PC-3 (cell line): ENCODE measurements around the gene NFAT5. TPM values are rescaled to one million over a fixed set of nuclear protein-coding genes. Genes with fewer than 3 reads are reported as not detected.

ENCODE experiments used
- ATAC-seq: fragments of 200-7000 bp; cut with Tn5 transposase; 2 replicates; pipeline ENCODE4 v1.9.1; 2020; ENCODE audit warnings: mild to moderate bottlenecking, moderate library complexity
- BruUV-seq: library from RNA; stranded (reverse); fragments of 400-500 nt; replicated peaks from 2 replicates; lab custom pipeline; 2021; lab: Mats Ljungman, UMichigan
- CTCF ChIA-PET: fragments of 300-600 bp; sonication (Branson Sonifier 250); formaldehyde crosslinking; loops from one replicate; lab custom pipeline; 2022; ENCODE audit warnings: antibody characterized with exemption; lab: Charles Lee
- POLR2A ChIA-PET: fragments of 300-600 bp; sonication (Branson Sonifier 250); formaldehyde crosslinking; loops from one replicate; lab custom pipeline; 2022; ENCODE audit warnings: antibody characterized with exemption; ENCODE audit not compliant: unreplicated experiment; lab: Charles Lee
- DNase-seq: peaks from one replicate; pipeline ENCODE4 v3.0.0-alpha.2; 2015
- H2AFZ ChIP-seq: fragments of 300-600 bp; sonication (generic); 2 replicates; pipeline ENCODE4 v1.6.0; 2016; ENCODE audit warnings: antibody characterized with exemption, low read length
- H3F3A ChIP-seq: fragments of 300-600 bp; sonication (generic); one replicate; pipeline ENCODE4 v1.6.0; 2017; ENCODE audit warnings: antibody characterized with exemption, low read length, control low read depth, mild to moderate bottlenecking; ENCODE audit not compliant: unreplicated experiment
- H3K27ac ChIP-seq: fragments of 300-600 bp; sonication (generic); 2 replicates; pipeline ENCODE4 v1.5.1; 2016; ENCODE audit warnings: mild to moderate bottlenecking, low read length
- H3K27me3 ChIP-seq: fragments of 300-600 bp; sonication (generic); 2 replicates; pipeline ENCODE4 v1.6.1; 2016; ENCODE audit warnings: low read length, mixed read lengths
- H3K36me3 ChIP-seq: fragments of 300-600 bp; sonication (generic); 2 replicates; pipeline ENCODE4 v1.6.1; 2016; ENCODE audit warnings: low read depth, mixed run types, low read length, mixed read lengths
- H3K4me1 ChIP-seq: fragments of 300-600 bp; sonication (generic); 2 replicates; pipeline ENCODE4 v1.5.1; 2016; ENCODE audit warnings: low read length; ENCODE audit not compliant: insufficient read depth
- H3K4me2 ChIP-seq: fragments of 300-600 bp; sonication (generic); 2 replicates; pipeline ENCODE4 v1.6.0; 2016; ENCODE audit warnings: low read length
- H3K4me3 ChIP-seq: fragments of 300-600 bp; sonication (generic); 2 replicates; pipeline ENCODE4 v1.5.1; 2016; ENCODE audit warnings: mild to moderate bottlenecking, low read length, mixed read lengths
- H3K79me2 ChIP-seq: fragments of 300-600 bp; sonication (generic); 2 replicates; pipeline ENCODE4 v1.6.1; 2017; ENCODE audit warnings: low read length, mixed read lengths
- H3K9ac ChIP-seq: fragments of 300-600 bp; sonication (generic); 2 replicates; pipeline ENCODE4 v1.6.0; 2016; ENCODE audit warnings: mild to moderate bottlenecking, low read length
- H3K9me2 ChIP-seq: fragments of 300-600 bp; sonication (generic); replicated peaks from 2 replicates; pipeline ENCODE4 v1.6.1; 2016; ENCODE audit warnings: mixed run types, low read length, mixed read lengths
- H3K9me3 ChIP-seq: fragments of 300-600 bp; sonication (generic); 2 replicates; pipeline ENCODE4 v1.6.1; 2016; ENCODE audit warnings: low read length, mixed read lengths
- H4K20me1 ChIP-seq: fragments of 300-600 bp; sonication (generic); 2 replicates; pipeline ENCODE4 v1.6.1; 2016; ENCODE audit warnings: low read length, mixed read lengths
- CTCF ChIP-seq: fragments of 300-600 bp; sonication (generic); conservative IDR thresholded peaks from 2 replicates; pipeline ENCODE4 v1.5.1; 2017; ENCODE audit warnings: antibody characterized with exemption, low read depth, mild to moderate bottlenecking, low read length
- EZH2 ChIP-seq: fragments of 300-600 bp; sonication (generic); IDR thresholded peaks from one replicate; pipeline ENCODE4 v1.6.1; 2017; ENCODE audit warnings: antibody characterized with exemption, mild to moderate bottlenecking, low read length; ENCODE audit not compliant: unreplicated experiment
- EZH2phosphoT487 ChIP-seq: fragments of 300-600 bp; sonication (generic); IDR thresholded peaks from 2 replicates; pipeline ENCODE4 v1.6.1; 2018; ENCODE audit warnings: mild to moderate bottlenecking, antibody characterized with exemption, low read length, borderline replicate concordance
- intact Hi-C: fragments of 100-400 bp; cut with micrococcal nuclease; formaldehyde crosslinking; loops from 2 replicates; pipeline ENCODE4 v1.9.0; 2023
- total RNA-seq: library from RNA; depleted of rRNA; stranded (reverse); fragments of >200 nt; gene quantifications from 2 replicates; pipeline ENCODE4 v1.2.3, GENCODE V29; 2014

The NFAT5 gene
- total RNA-seq, 1 experiment from 2014 or later, result 11.4 TPM

- Histone ChIP-seq H3K4me2 (no peak overlapping the region), H4K20me1 (no peaks in the 10 kb centered on the region; the same call in 1 of the 2 replicates)
Observed at GRCh38 chr16:69593751-69594255, 28.0 kb downstream of the NFAT5 start.

GRCh38 chr16:69595127-69596036 lies 29.6 kb downstream of the NFAT5 start:
- CTCF ChIA-PET, result no interaction called here

More at GRCh38 chr16:69593751-69594255, 28.0 kb downstream of the NFAT5 start:
- H3K4me1 ChIP-seq, result peaks cover 6% of the 10 kb centered on the region; the same call in 1 of the 2 replicates
- DNase-seq (no peak), ATAC-seq (no peak)
- ChIA-PET POLR2A (no interaction called here), CTCF (no interaction called here)
- H3K9me3 ChIP-seq, result no peaks in the 10 kb centered on the region
- no peak overlapping the region for H3K27ac ChIP-seq
- H2AFZ ChIP-seq, result no peak overlapping the region
- H3K9ac ChIP-seq, result no peak overlapping the region
- no peaks in the 10 kb centered on the region for H3K36me3 ChIP-seq
- TF ChIP-seq CTCF (no peak), EZH2 (no peak), EZH2phosphoT487 (no peak)
- BruUV-seq, result no TSS peak
- peaks cover 69% of the 10 kb centered on the region for H3K79me2 ChIP-seq
- H3F3A ChIP-seq, result no peaks in the 10 kb centered on the region
- no peaks in the 10 kb centered on the region for H3K9me2 ChIP-seq
- no peaks in the 10 kb centered on the region for H3K27me3 ChIP-seq
- intact Hi-C loops, result no loop called here
- H3K4me3 ChIP-seq, result no peak overlapping the region

More at GRCh38 chr16:69595127-69596036, 29.6 kb downstream of the NFAT5 start:
- POLR2A ChIA-PET, result no interaction called here
- Histone ChIP-seq H3K27ac (no peak overlapping the region), H3K4me2 (no peak overlapping the region), H2AFZ (no peak overlapping the region), H3K9me2 (no peaks in the 10 kb centered on the region), H3F3A (no peaks in the 10 kb centered on the region), H3K4me1 (peaks cover 6% of the 10 kb centered on the region; the same call in 1 of the 2 replicates), H3K27me3 (no peaks in the 10 kb centered on the region), H3K9ac (no peak overlapping the region), H3K9me3 (no peaks in the 10 kb centered on the region), H4K20me1 (no peaks in the 10 kb centered on the region; the same call in 1 of the 2 replicates), H3K36me3 (no peaks in the 10 kb centered on the region), H3K4me3 (no peak overlapping the region), H3K79me2 (peaks cover 78% of the 10 kb centered on the region)
- TF ChIP-seq EZH2, result no peak
- TF ChIP-seq CTCF, result no peak
- TF ChIP-seq EZH2phosphoT487, result no peak
- DNase-seq (peak; percentile 40), ATAC-seq (peak; percentile 55)
- intact Hi-C loops, result no loop called here
- BruUV-seq, result no TSS peak
